Esophagus squamous epithelium (tissue), 4 donors: Measurements from ENCODE around the gene HOXA13.

Experiments used
- POLR2A ChIP-seq, 4 donors: fragments of 450-650 bp; IDR thresholded peaks; one replicate each; pipeline ENCODE4 v1.6.1; 2017; ENCODE audit warnings: antibody characterized with exemption in 4 of 4, mild to moderate bottlenecking in 4 of 4, moderate library complexity in 3 of 4
- TF ChIP-seq, protein P1 (sequence below), 6 experiments: fragments of 450-650 bp in 4 of 6; fragments of 200-600 bp in 2 of 6; sonication (generic) in 2 of 6; IDR thresholded peaks; one replicate each; pipeline ENCODE4 v1.5.1; 2016 to 2019; ENCODE audit warnings: antibody characterized with exemption in 6 of 6, mild to moderate bottlenecking in 4 of 6, moderate library complexity in 4 of 6

DNA sequence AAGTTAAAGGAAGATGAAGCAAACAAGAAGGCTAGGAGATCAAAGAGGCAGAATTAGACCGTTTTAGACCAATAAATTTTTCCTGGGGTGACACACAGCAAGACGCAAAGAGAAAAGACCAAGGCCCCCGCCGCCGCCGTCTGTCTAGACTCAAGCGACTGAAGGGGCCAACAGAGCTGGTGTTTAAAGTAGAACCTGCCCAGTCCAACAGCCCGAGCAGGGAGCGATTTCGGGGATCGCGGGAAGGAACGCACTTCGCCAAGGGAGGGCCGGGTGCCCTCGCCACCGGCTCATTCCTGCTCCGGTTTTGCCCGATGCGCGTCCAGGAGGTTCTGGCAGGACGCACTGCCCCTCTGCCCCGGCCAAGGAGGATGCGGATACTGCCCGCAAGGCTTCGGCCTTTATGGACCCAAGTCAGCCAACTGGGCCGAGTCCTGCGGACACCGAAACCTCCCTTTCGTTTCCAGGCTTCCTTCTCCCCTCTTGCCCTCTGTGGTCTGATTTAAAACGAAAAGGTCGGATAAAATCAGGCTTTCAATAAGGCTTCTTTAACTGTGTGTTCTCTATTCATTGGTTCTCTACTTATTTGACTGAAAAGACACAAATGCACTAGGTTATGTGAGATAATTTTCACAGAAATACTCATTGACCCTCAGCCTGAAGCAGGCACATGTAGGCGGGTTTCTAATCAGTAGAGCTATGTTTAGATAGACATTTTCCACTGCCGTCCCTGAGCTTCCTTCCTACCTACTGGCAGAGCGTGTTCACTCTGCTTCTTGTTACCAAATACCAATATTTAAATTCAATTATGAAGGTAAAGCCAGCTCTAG, 41.2 kb downstream of the HOXA13 start:
- TF ChIP-seq POLR2A (IDR thresholded peaks at IDR 0.05) = no peak
- TF ChIP-seq, protein P1, sequence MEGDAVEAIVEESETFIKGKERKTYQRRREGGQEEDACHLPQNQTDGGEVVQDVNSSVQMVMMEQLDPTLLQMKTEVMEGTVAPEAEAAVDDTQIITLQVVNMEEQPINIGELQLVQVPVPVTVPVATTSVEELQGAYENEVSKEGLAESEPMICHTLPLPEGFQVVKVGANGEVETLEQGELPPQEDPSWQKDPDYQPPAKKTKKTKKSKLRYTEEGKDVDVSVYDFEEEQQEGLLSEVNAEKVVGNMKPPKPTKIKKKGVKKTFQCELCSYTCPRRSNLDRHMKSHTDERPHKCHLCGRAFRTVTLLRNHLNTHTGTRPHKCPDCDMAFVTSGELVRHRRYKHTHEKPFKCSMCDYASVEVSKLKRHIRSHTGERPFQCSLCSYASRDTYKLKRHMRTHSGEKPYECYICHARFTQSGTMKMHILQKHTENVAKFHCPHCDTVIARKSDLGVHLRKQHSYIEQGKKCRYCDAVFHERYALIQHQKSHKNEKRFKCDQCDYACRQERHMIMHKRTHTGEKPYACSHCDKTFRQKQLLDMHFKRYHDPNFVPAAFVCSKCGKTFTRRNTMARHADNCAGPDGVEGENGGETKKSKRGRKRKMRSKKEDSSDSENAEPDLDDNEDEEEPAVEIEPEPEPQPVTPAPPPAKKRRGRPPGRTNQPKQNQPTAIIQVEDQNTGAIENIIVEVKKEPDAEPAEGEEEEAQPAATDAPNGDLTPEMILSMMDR (IDR thresholded peaks at IDR 0.05) = no peak
